Large intestine (tissue), 3 donors: ENCODE measurements around the gene TMEM207. TPM values are rescaled to one million over a fixed set of nuclear protein-coding genes. Genes with fewer than 3 reads are reported as not detected.

ENCODE experiments used
- DNase-seq, 2 donors: peaks; one replicate each; pipeline versions ENCODE4 v3.0.0 to v3.0.0-alpha.2; 2013
- H3K27ac ChIP-seq: one replicate; pipeline ENCODE4 v1.5.1; 2013; ENCODE audit warnings: low read length
- H3K27me3 ChIP-seq: 2 replicates; pipeline ENCODE4 v1.6.1; 2013; ENCODE audit warnings: low read length; ENCODE audit not compliant: control insufficient read depth, insufficient read depth
- H3K36me3 ChIP-seq: 2 replicates; pipeline ENCODE4 v1.6.1; 2013; ENCODE audit warnings: low read length; ENCODE audit not compliant: control insufficient read depth, insufficient read depth
- H3K4me1 ChIP-seq: one replicate; pipeline ENCODE4 v1.6.1; 2013; ENCODE audit warnings: low read length; ENCODE audit not compliant: control insufficient read depth, insufficient read depth
- H3K4me3 ChIP-seq: one replicate; pipeline ENCODE4 v1.5.1; 2013; ENCODE audit warnings: low read length
- H3K9me3 ChIP-seq: one replicate; pipeline ENCODE4 v1.6.1; 2013; ENCODE audit warnings: mild to moderate bottlenecking, low read depth, low read length, moderate library complexity; ENCODE audit not compliant: control insufficient read depth
- WGBS: methylation state at CpG from one replicate; pipeline ENCODE4 v1.1.5; 2013; ENCODE audit warnings: low lambda C conversion rate; ENCODE audit not compliant: insufficient coverage; 5-methylcytosine and 5-hydroxymethylcytosine counted together
- polyA plus RNA-seq: library from polyadenylated mRNA; unstranded; fragments of 120-200 nt; gene quantifications from one replicate; pipeline ENCODE4 v1.2.1, GENCODE V29; 2013

The TMEM207 gene
- polyA plus RNA-seq, 1 donor, result 2.9 TPM

GRCh38 chr3:190388703-190389102, 61.0 kb downstream of the TMEM207 start:
- Histone ChIP-seq H3K9me3 (no peaks in the 10 kb centered on the region), H3K36me3 (no peaks in the 10 kb centered on the region), H3K4me1 (no peaks in the 10 kb centered on the region), H3K27me3 (no peaks in the 10 kb centered on the region), H3K4me3 (no peak overlapping the region), H3K27ac (no peak overlapping the region)
- no peak for DNase-seq
- 83% methylated on average over 2 of the region's 3 CpGs for WGBS

- no peaks in the 10 kb centered on the region for H3K9me3 ChIP-seq
- H3K4me1 ChIP-seq, result no peaks in the 10 kb centered on the region
- H3K4me3 ChIP-seq, result no peak within 1 kb of the TSS
- no peak for DNase-seq
- H3K36me3 ChIP-seq, result no peaks in the 10 kb centered on the region
- no peaks in the 10 kb centered on the region for H3K27me3 ChIP-seq
- no peak within 1 kb of the TSS for H3K27ac ChIP-seq
- 100% methylated on average over 1 of the region's 12 CpGs for WGBS
These were observed 62.0 kb downstream of the TMEM207 start, which contains the start of gene CLDN16 for GRCh38 chr3:190387578-190388213. Gene CLDN16 (plus strand): TSS chr3:190388163. CDS start chr3:190388330, 167 bp downstream.

GRCh38 chr3:190385731-190386688, 63.7 kb downstream of the TMEM207 start:
- DNase-seq, result no peak
- no peak overlapping the region for H3K4me3 ChIP-seq
- no peaks in the 10 kb centered on the region for H3K9me3 ChIP-seq
- H3K27me3 ChIP-seq, result no peaks in the 10 kb centered on the region
- no peaks in the 10 kb centered on the region for H3K36me3 ChIP-seq
- H3K27ac ChIP-seq, result no peak overlapping the region
- H3K4me1 ChIP-seq, result no peaks in the 10 kb centered on the region
- WGBS, result 40% methylated on average over 2 of the region's 8 CpGs

- Histone ChIP-seq H3K27me3 (no peaks in the 10 kb centered on the region), H3K27ac (no peak overlapping the region), H3K4me3 (no peak overlapping the region), H3K4me1 (no peaks in the 10 kb centered on the region), H3K36me3 (no peaks in the 10 kb centered on the region), H3K9me3 (no peaks in the 10 kb centered on the region)
- no CpG with 5 or more reads among the region's 2 CpGs for WGBS
- DNase-seq, result peak; percentile 60 to 73
These were observed 65.4 kb downstream of the TMEM207 start for GRCh38 chr3:190384309-190384756.

GRCh38 chr3:190382082-190382481, 67.6 kb downstream of the TMEM207 start:
- Histone ChIP-seq H3K9me3 (no peaks in the 10 kb centered on the region), H3K36me3 (no peaks in the 10 kb centered on the region), H3K27ac (no peak overlapping the region), H3K27me3 (no peaks in the 10 kb centered on the region), H3K4me3 (no peak overlapping the region), H3K4me1 (no peaks in the 10 kb centered on the region)
- DNase-seq, result no peak

- Histone ChIP-seq H3K27ac (no peak overlapping the region), H3K9me3 (no peaks in the 10 kb centered on the region), H3K27me3 (no peaks in the 10 kb centered on the region), H3K36me3 (no peaks in the 10 kb centered on the region), H3K4me1 (no peaks in the 10 kb centered on the region), H3K4me3 (no peak overlapping the region)
- DNase-seq, result no peak
These were observed 68.3 kb downstream of the TMEM207 start for GRCh38 chr3:190381441-190381840.

GRCh38 chr3:190380184-190380583, 69.5 kb downstream of the TMEM207 start:
- Histone ChIP-seq H3K27me3 (no peaks in the 10 kb centered on the region), H3K27ac (no peak overlapping the region), H3K9me3 (no peaks in the 10 kb centered on the region), H3K36me3 (no peaks in the 10 kb centered on the region), H3K4me3 (no peak overlapping the region), H3K4me1 (no peaks in the 10 kb centered on the region)
- DNase-seq, result no peak

Other genes with a start within 250 kb of the TMEM207 start
- gene CLDN1, start 127.5 kb downstream of the TMEM207 start, polyA plus RNA-seq, result 17.4 TPM
- gene CLDN16, start 61.7 kb downstream of the TMEM207 start, polyA plus RNA-seq, result 0.15 TPM
- gene IL1RAP, start 64.2 kb upstream of the TMEM207 start, polyA plus RNA-seq, result 9.7 TPM